ENCODE data around the gene LGALS7B.
"Not testable (repeated sequence)": the region's sequence is repeated elsewhere in the genome, so short reads cannot be mapped to it uniquely, and the experiment has no call there.

The LGALS7B gene

GRCh38 chr19:38801359-38802095 lies 12.5 kb downstream of the LGALS7B start:
- no peak overlapping the region for H3K4me3 ChIP-seq (ENCODE audit: low read length)
- no peak for TF ChIP-seq ZNF274 (IDR thresholded peaks at IDR 0.05; ENCODE audit: low read depth, low read length)

- no peak for TF ChIP-seq ZNF274 (IDR thresholded peaks at IDR 0.05; ENCODE audit: low read depth, low read length)
- no peak overlapping the region for H3K4me3 ChIP-seq (ENCODE audit: low read length)
Measured at GRCh38 chr19:38803543-38803942, 14.5 kb downstream of the LGALS7B start.

- TF ChIP-seq ZNF274 (IDR thresholded peaks at IDR 0.05; ENCODE audit: low read depth, low read length): no peak
- H3K4me3 ChIP-seq (ENCODE audit: low read length): no peak overlapping the region
Measured at GRCh38 chr19:38805180-38805579, 16.2 kb downstream of the LGALS7B start.

- TF ChIP-seq ZNF274 (IDR thresholded peaks at IDR 0.05; ENCODE audit: low read depth, low read length): no peak
- no peak overlapping the region for H3K4me3 ChIP-seq (ENCODE audit: low read length)
Measured at GRCh38 chr19:38806371-38806770, 17.4 kb downstream of the LGALS7B start.

- H3K4me3 ChIP-seq (ENCODE audit: low read length): not testable (repeated sequence)
Measured at GRCh38 chr19:38807374-38808098, 18.5 kb downstream of the LGALS7B start.

GRCh38 chr19:38808741-38809140 lies 19.7 kb downstream of the LGALS7B start:
- no peak overlapping the region for H3K4me3 ChIP-seq (ENCODE audit: low read length)
- no peak for TF ChIP-seq ZNF274 (IDR thresholded peaks at IDR 0.05; ENCODE audit: low read depth, low read length)

- no peak for TF ChIP-seq ZNF274 (IDR thresholded peaks at IDR 0.05; ENCODE audit: low read depth, low read length)
- no peak overlapping the region for H3K4me3 ChIP-seq (ENCODE audit: low read length)
Measured at GRCh38 chr19:38809592-38810252, 20.7 kb downstream of the LGALS7B start.

GRCh38 chr19:38812009-38812840 lies 23.2 kb downstream of the LGALS7B start:
- no peak for TF ChIP-seq ZNF274 (IDR thresholded peaks at IDR 0.05; ENCODE audit: low read depth, low read length)
- no peak overlapping the region for H3K4me3 ChIP-seq (ENCODE audit: low read length)

- no peak within 1 kb of the TSS for H3K4me3 ChIP-seq (ENCODE audit: low read length)
- no peak for TF ChIP-seq ZNF274 (IDR thresholded peaks at IDR 0.05; ENCODE audit: low read depth, low read length)
Measured at GRCh38 chr19:38812841-38813320, 23.9 kb downstream of the LGALS7B start, which contains the start of gene LGALS4. TSS of gene LGALS4 (minus strand) at chr19:38812945. CDS start at chr19:38812886, 59 bp downstream.

- TF ChIP-seq ZNF274 (IDR thresholded peaks at IDR 0.05; ENCODE audit: low read depth, low read length): no peak
Measured at GRCh38 chr19:38813323-38813722, 24.3 kb downstream of the LGALS7B start.

DNA sequence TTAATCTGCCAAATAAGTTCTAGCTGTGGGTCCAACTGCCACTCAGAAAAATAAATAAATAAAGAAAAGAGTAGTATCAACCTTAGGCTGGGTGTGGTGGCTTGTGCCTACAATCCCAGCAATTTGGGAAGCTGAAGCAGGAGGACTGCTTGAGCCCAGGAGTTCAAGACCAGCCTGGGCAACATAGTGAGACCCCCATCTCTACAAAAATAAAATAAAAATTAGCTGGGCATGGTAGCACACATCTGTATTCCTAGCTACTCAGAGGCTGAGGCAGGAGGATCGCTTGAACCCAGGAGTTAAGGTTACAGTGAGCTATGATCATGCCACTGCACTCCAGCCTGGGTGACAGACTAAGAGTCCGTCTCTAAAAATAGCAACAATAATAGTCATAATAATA lies 24.9 kb downstream of the LGALS7B start:
- H3K4me3 ChIP-seq (ENCODE audit: low read length): not testable (repeated sequence)

More at GRCh38 chr19:38813323-38813722, 24.3 kb downstream of the LGALS7B start:
- H3K4me3 ChIP-seq (ENCODE audit: low read length): no peak overlapping the region

DNA sequence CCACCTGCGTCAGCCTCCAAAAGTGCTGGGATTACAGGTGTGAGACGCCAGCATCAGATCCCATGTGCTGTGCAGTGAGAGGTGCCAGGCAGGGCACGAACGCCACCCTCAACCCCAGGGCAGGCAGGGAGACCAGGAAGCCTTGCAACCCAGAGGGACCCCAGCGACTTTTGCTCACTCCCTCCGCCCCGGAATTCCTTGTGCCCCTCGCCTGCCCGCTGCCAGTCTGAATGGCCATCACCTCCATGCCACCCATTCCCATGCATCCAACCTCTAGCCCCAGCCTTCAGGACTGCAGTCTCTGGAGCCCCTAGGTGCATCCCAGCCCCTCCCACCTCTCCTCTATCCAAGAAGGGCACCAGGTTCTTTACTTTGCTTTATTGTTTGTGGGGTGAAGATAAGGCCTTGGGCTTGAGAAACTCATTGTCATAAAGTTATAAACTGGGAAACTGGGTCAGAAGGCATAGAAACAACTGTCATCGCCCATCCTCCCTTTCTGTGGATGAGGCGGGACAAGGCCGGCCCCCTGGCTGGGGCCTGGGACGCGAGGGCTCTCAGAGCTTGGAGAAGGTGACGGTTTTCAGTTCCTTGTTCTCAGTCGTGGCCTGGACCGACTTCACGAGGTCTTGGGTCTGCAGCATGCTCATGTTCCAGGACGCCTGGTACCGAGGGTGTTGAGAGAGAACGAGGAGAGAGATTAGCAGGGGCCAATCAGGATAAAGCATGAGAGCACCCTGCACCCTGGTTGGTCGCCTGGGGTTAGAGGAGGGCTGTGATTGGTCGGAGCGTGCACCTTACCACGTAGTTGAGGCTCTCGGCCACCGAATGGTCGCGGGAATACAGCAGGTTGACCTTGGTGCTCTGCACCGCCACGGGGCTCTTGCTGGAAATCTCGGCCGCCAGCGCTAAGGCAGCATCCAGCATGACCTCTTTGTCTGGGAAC lies 26.3 kb downstream of the LGALS7B start:
- H3K4me3 ChIP-seq (ENCODE audit: low read length): no peak overlapping the region
- TF ChIP-seq ZNF274 (IDR thresholded peaks at IDR 0.05; ENCODE audit: low read depth, low read length): no peak
